ENCODE data around the gene APBA2.

GRCh38 chr15:28880680-28881079 lies 5.1 kb upstream of the APBA2 start:
- TF ChIP-seq, protein P1, sequence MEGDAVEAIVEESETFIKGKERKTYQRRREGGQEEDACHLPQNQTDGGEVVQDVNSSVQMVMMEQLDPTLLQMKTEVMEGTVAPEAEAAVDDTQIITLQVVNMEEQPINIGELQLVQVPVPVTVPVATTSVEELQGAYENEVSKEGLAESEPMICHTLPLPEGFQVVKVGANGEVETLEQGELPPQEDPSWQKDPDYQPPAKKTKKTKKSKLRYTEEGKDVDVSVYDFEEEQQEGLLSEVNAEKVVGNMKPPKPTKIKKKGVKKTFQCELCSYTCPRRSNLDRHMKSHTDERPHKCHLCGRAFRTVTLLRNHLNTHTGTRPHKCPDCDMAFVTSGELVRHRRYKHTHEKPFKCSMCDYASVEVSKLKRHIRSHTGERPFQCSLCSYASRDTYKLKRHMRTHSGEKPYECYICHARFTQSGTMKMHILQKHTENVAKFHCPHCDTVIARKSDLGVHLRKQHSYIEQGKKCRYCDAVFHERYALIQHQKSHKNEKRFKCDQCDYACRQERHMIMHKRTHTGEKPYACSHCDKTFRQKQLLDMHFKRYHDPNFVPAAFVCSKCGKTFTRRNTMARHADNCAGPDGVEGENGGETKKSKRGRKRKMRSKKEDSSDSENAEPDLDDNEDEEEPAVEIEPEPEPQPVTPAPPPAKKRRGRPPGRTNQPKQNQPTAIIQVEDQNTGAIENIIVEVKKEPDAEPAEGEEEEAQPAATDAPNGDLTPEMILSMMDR (IDR thresholded peaks at IDR 0.05) = no peak
- TF ChIP-seq POLR2AphosphoS5 (IDR thresholded peaks at IDR 0.05) (no peak), POLR2A (IDR thresholded peaks at IDR 0.05) (no peak)
